RWPE1 (cell line): ENCODE results near the gene FBXO10.

Experiments used
- CTCF ChIA-PET: fragments of 350-600 bp; sonication (Branson Sonifier 250); formaldehyde crosslinking; extraction: SDS; loops from one replicate; lab custom pipeline; 2021; lab: Yijun Ruan, JAX
- POLR2A ChIA-PET: fragments of 400-600 bp; formaldehyde crosslinking; extraction: SDS; loops from one replicate; lab custom pipeline; 2020; ENCODE audit warnings: antibody characterized with exemption; ENCODE audit not compliant: low non-redundant PET; lab: Yijun Ruan, JAX
- DNase-seq: peaks from one replicate; pipeline ENCODE4 v3.0.0; 2012; ENCODE audit warnings: low spot score
- H3K27ac ChIP-seq: fragments of 450-650 bp; 2 replicates; pipeline ENCODE4 v1.5.1; 2017
- TF ChIP-seq, protein P1 (sequence below): fragments of 450-650 bp; conservative IDR thresholded peaks from 2 replicates; pipeline ENCODE4 v1.5.1; 2017; ENCODE audit warnings: low read depth, mild to moderate bottlenecking

The FBXO10 gene

DNA sequence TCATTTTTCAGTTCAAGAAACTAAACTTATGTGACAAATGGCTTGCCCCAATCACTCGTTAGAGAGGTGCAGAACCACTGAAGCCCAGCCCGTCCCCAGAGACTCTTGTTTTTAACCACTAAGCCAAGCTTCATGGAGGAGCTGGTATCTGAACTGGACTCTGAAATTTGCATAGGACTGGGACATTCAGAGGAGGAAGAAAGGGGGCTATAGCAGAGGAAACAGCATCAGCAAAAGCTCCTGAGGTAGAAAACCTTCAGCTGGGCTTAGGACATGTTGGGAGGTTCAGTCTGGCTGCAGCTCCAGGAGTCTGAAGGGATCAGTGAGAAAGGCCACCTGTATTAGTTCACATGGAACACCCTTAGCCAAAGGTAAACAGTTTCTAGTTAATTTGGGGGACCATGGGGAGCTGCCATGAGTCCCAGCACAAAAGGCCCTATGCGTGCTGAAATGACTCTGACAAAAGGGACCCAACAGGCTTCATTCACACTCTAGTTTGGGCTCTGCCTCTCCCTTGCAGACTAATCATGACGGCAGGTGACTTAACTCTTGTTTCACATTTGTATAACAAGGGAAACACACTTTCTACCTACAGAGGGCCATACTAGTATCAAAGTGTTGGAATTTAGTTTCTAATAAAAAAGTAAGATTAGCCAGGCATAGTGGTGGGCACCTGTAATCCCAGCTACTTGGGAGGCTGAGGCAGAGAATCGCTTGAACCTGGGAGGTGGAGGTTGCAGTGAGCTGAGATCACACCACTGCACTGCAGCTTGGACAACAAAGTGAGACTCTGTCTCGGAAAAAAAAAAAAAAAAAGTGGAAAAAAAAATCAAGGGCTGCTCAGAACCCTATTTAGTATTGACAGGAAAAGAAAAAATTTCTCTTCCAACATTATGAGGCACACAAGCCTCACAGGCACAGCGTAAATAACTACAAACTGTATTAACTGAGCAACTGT lies 10.2 kb downstream of the FBXO10 start:
- H3K27ac ChIP-seq: no peak overlapping the region
- DNase-seq: no peak
- ChIA-PET CTCF (interaction anchor here (0.6 to 0.8 kb wide), 2 partner anchors 8 to 10 kb away, joined by 3 read pairs; no protein-coding TSS in a partner anchor), POLR2A (interaction anchor here (0.9 kb wide), 1 partner anchor 9 kb away, joined by 4 read pairs; no protein-coding TSS in a partner anchor)
- TF ChIP-seq, protein P1, sequence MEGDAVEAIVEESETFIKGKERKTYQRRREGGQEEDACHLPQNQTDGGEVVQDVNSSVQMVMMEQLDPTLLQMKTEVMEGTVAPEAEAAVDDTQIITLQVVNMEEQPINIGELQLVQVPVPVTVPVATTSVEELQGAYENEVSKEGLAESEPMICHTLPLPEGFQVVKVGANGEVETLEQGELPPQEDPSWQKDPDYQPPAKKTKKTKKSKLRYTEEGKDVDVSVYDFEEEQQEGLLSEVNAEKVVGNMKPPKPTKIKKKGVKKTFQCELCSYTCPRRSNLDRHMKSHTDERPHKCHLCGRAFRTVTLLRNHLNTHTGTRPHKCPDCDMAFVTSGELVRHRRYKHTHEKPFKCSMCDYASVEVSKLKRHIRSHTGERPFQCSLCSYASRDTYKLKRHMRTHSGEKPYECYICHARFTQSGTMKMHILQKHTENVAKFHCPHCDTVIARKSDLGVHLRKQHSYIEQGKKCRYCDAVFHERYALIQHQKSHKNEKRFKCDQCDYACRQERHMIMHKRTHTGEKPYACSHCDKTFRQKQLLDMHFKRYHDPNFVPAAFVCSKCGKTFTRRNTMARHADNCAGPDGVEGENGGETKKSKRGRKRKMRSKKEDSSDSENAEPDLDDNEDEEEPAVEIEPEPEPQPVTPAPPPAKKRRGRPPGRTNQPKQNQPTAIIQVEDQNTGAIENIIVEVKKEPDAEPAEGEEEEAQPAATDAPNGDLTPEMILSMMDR: no peak

DNA sequence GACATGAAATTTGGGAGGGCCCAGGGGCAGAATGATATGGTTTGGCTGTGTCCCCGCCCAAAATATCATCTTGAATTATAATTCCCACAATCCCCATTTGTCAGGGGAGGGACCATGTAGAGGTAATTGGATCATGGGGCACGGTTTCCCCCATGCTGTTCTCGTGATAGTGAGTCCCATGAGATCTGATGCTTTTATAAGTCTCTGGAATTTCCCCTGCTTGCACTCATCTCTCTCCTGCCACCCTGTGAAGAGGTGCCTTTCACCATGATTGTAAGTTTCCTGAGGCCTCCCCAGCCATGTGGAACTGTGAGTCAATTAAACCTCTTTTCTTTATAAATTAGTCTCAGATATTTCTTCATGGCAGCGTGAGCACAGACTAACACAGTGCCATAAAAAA lies 11.3 kb downstream of the FBXO10 start:
- TF ChIP-seq, protein P1: no peak
- H3K27ac ChIP-seq: no peak overlapping the region
- POLR2A ChIA-PET: no interaction called here
- CTCF ChIA-PET: no interaction called here
- no peak for DNase-seq

DNA sequence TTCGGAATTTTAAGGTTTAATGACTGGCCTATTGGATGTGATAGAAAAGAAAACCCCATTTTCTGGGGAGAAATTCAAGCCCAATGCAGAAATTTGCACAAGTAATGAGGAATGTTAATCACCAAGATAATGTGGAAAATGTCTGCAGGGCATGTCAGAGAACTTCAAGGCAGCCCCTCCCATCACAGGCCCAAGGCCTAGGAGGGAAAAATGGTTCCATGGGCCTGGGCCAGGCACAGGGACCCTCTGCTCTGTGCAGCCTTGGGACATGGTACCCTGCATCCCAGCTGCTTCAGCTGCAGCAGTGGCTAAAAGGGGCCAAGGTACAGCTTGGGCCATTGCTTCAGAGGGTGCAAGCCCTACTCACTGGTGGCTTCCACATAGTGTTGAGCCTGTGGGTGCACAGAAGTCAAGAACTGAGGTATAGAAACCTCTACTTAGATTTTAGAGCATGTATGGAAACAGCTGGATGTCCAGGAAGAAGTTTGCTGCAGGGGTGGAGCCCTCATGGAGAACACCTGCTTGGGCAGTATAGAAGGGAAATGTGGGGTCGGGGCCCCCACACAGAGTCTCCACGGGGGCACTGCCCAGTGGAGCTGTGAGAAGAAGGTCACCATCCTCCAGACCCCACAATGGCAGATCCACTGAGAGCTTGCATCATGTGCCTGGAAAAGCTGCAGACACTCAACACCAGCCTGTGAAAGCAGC lies 12.2 kb downstream of the FBXO10 start:
- TF ChIP-seq, protein P1: no peak
- no peak for DNase-seq
- no peak overlapping the region for H3K27ac ChIP-seq
- ChIA-PET CTCF (no interaction called here), POLR2A (no interaction called here)

DNA sequence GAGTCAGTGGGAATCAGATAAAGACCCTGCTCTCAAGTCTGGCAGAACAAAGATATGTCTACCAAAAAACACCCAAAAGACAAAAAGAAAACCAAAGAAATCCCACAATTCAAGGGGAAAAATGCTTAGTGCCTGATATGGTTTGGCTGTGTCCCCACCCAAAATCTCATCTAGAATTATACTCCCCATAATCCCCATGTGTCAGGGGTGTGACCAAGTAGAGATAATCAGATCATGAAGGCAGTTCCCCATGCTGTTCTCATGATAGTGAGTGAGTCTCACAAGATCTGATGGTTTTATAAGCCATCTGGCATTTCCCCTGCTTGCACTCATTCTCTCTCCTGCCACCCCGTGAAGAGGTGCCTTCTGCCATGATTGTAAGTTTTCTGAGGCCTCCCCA lies 13.4 kb downstream of the FBXO10 start:
- TF ChIP-seq, protein P1: no peak
- DNase-seq: no peak
- no peak overlapping the region for H3K27ac ChIP-seq
- ChIA-PET CTCF (no interaction called here), POLR2A (no interaction called here)

DNA sequence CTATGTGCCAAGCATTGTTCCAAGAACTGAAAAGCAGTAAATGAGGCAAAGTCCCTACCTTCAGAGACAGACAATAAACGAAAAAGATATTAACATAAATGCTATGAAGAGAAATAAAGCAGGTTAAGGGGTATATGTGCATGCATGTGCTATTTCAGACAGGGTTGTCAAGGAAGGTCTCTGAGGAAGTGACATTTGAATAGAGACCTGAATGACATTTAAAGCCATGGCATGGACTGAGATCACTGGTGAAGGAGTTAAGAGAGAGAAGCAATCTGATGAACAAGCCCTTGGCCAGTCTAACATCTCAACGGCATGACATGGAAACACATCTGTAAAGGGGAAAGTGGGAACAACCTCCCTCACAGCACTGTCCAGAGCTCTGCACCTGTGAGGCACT lies 14.5 kb downstream of the FBXO10 start:
- TF ChIP-seq, protein P1: no peak
- POLR2A ChIA-PET: no interaction called here
- CTCF ChIA-PET: no interaction called here
- no peak overlapping the region for H3K27ac ChIP-seq
- DNase-seq: no peak

DNA sequence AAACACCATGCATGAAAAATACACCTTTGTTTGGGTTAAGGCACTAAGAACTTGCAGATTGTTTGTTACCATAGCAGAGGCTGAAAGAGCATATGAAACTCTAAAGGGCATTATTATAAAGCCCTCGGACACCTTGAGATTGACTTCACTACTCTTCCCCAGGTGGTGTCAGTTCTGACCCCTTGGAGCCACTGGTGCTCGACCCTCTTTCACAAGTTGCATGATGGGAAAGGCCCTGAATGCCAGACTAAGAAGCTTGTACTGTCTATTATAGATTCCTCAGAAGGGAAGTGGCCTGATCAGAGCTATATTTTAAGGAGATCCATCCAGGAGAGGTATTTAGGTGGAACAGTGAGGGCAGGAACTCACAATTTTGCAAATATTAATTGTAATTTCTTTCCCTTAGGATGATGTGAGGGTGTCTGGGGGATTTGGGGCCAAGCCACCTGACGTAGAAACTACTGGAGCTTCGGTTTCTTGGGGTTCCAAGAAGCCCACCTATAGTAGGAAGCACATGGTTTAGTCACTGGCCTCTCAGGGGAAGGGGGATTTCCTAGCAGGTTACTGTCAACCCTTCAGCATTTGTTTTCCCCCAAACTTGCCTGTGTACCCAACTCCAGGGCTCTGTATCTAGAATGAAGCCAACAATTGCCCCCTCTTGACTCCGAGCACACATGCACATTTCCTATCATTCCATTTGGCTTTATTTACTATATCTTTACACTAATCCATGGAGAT lies 16.2 kb downstream of the FBXO10 start:
- no peak for DNase-seq
- POLR2A ChIA-PET: no interaction called here
- TF ChIP-seq, protein P1: no peak
- no peak overlapping the region for H3K27ac ChIP-seq
- CTCF ChIA-PET: interaction anchor here (0.6 kb wide), 2 partner anchors 51 to 138 kb away, joined by 3 read pairs; partner anchors contain the start of gene GRHPR
